Activated naive CD8-positive, alpha-beta T cell treated with anti-CD3 and anti-CD28 coated beads for 36 hours (primary cell): Measurements from ENCODE around the gene PANK4. TPM values are rescaled to one million over a fixed set of nuclear protein-coding genes. Genes with fewer than 3 reads are reported as not detected.
"Not testable (repeated sequence)": the region's sequence is repeated elsewhere in the genome, so short reads cannot be mapped to it uniquely, and the experiment has no call there.

Experiments
- DNase-seq: peaks from one replicate; pipeline ENCODE4 v3.0.0; 2021
- H3K27ac Mint-ChIP-seq: one replicate; pipeline ENCODE4 v1.8.0; 2022; ENCODE audit warnings: mild to moderate bottlenecking, moderate library complexity, mixed read lengths
- H3K27me3 Mint-ChIP-seq: one replicate; pipeline ENCODE4 v1.8.0; 2022; ENCODE audit warnings: mild to moderate bottlenecking, mixed read lengths
- H3K36me3 Mint-ChIP-seq: one replicate; pipeline ENCODE4 v1.8.0; 2021; ENCODE audit warnings: mild to moderate bottlenecking, mixed read lengths
- H3K4me1 Mint-ChIP-seq: one replicate; pipeline ENCODE4 v1.8.0; 2021; ENCODE audit warnings: mixed read lengths
- H3K4me3 Mint-ChIP-seq: one replicate; pipeline ENCODE4 v1.8.0; 2022; ENCODE audit warnings: mild to moderate bottlenecking, moderate library complexity, mixed read lengths
- H3K9me3 Mint-ChIP-seq: one replicate; pipeline ENCODE4 v1.8.0; 2022; ENCODE audit warnings: mixed read lengths
- total RNA-seq, 2 experiments: library from RNA; stranded (reverse); gene quantifications; one replicate each; pipeline ENCODE4 v1.2.3, GENCODE V29; 2021

The PANK4 gene
- total RNA-seq, 2 experiments from 2014 or later = 29.8 to 34.3 TPM

- no peaks in the 10 kb centered on the region for H3K36me3 Mint-ChIP-seq
- peaks cover 9% of the 10 kb centered on the region for H3K27me3 Mint-ChIP-seq
- H3K27ac Mint-ChIP-seq = no peak overlapping the region
- DNase-seq = no peak
- H3K4me3 Mint-ChIP-seq = no peak overlapping the region
- no peaks in the 10 kb centered on the region for H3K9me3 Mint-ChIP-seq
- no peaks in the 10 kb centered on the region for H3K4me1 Mint-ChIP-seq
Measured at GRCh38 chr1:2459757-2460156, 66.6 kb downstream of the PANK4 start.

- not testable (repeated sequence) for H3K4me1 Mint-ChIP-seq, H3K27ac Mint-ChIP-seq, H3K36me3 Mint-ChIP-seq, H3K9me3 Mint-ChIP-seq, DNase-seq, H3K4me3 Mint-ChIP-seq, H3K27me3 Mint-ChIP-seq
Measured at GRCh38 chr1:2459102-2459753, 67.2 kb downstream of the PANK4 start.

GRCh38 chr1:2458687-2459086 lies 67.7 kb downstream of the PANK4 start:
- H3K4me3 Mint-ChIP-seq = no peak overlapping the region
- DNase-seq = no peak
- H3K27me3 Mint-ChIP-seq = peaks cover 3% of the 10 kb centered on the region
- no peaks in the 10 kb centered on the region for H3K4me1 Mint-ChIP-seq
- no peaks in the 10 kb centered on the region for H3K9me3 Mint-ChIP-seq
- no peaks in the 10 kb centered on the region for H3K36me3 Mint-ChIP-seq
- no peak overlapping the region for H3K27ac Mint-ChIP-seq

Other genes starting within 250 kb of the PANK4 start
- 1 to 10 TPM; 6.8 to 7.8 TPM for gene MORN1, start 135.0 kb downstream of the PANK4 start, total RNA-seq
- 100 to 1,000 TPM; 161 to 176 TPM for gene RER1, start 134.8 kb downstream of the PANK4 start, total RNA-seq
- gene PEX10, start 114.0 kb downstream of the PANK4 start, total RNA-seq = 10 to 100 TPM; 21.5 to 23.7 TPM
- gene PLCH2, start 50.3 kb downstream of the PANK4 start, total RNA-seq = 1 to 10 TPM; 1.2 to 1.4 TPM
- under 1 TPM in 1 of 2 experiments, not detected in 1; 0.28 TPM for gene HES5, start 3.7 kb upstream of the PANK4 start, total RNA-seq
- 100 to 1,000 TPM in 1 of 2 experiments, 10 to 100 TPM in 1; 99.6 to 104 TPM for gene TNFRSF14, start 29.8 kb upstream of the PANK4 start, total RNA-seq
- 10 to 100 TPM; 42.2 to 43.2 TPM for gene PRXL2B, start 60.2 kb upstream of the PANK4 start, total RNA-seq
- gene MMEL1, start 106.4 kb upstream of the PANK4 start, total RNA-seq = 1 to 10 TPM; 1.5 to 1.6 TPM